DOHH2 (cell line): ENCODE results near the gene PIGN.

Source experiments
- H3F3A ChIP-seq: fragments of 200-600 bp; sonication (generic), shearing (Covaris generic); 2 replicates; pipeline ENCODE4 v1.6.0; 2016; ENCODE audit warnings: antibody characterized with exemption, mild to moderate bottlenecking; ENCODE audit not compliant: control insufficient read depth, insufficient read depth
- H3K27ac ChIP-seq: fragments of 200-600 bp; sonication (generic); 2 replicates; pipeline ENCODE4 v1.5.1; 2014; ENCODE audit warnings: low read depth, mild to moderate bottlenecking, low read length, moderate library complexity
- H3K27me3 ChIP-seq: fragments of 200-600 bp; sonication (generic); 2 replicates; pipeline ENCODE4 v1.6.1; 2014; ENCODE audit warnings: mild to moderate bottlenecking, low read length, mixed read lengths; ENCODE audit not compliant: control insufficient read depth
- H3K36me3 ChIP-seq: fragments of 200-600 bp; sonication (generic); 2 replicates; pipeline ENCODE4 v1.6.1; 2014; ENCODE audit warnings: mild to moderate bottlenecking, low read length, moderate library complexity, mixed read lengths; ENCODE audit not compliant: control insufficient read depth
- H3K4me1 ChIP-seq: fragments of 200-600 bp; sonication (generic); 2 replicates; pipeline ENCODE4 v1.6.1; 2014; ENCODE audit warnings: mild to moderate bottlenecking, low read length, mixed read lengths; ENCODE audit not compliant: control insufficient read depth
- H3K4me2 ChIP-seq: fragments of 200-600 bp; sonication (generic); 2 replicates; pipeline ENCODE4 v1.6.0; 2014; ENCODE audit warnings: mild to moderate bottlenecking, low read length, moderate library complexity
- H3K4me3 ChIP-seq: fragments of 200-600 bp; sonication (generic); 2 replicates; pipeline ENCODE4 v1.5.1; 2014; ENCODE audit warnings: mild to moderate bottlenecking, low read length, mixed read lengths
- H3K79me2 ChIP-seq: fragments of 200-600 bp; sonication (generic); 2 replicates; pipeline ENCODE4 v1.6.1; 2014; ENCODE audit warnings: mild to moderate bottlenecking, low read length, mixed read lengths; ENCODE audit not compliant: control insufficient read depth
- H3K9me2 ChIP-seq: fragments of 200-600 bp; sonication (generic); replicated peaks from 2 replicates; pipeline ENCODE4 v1.6.1; 2014; ENCODE audit warnings: mild to moderate bottlenecking, low read length, mixed read lengths; ENCODE audit not compliant: control insufficient read depth
- H3K9me3 ChIP-seq: fragments of 200-600 bp; sonication (generic); 2 replicates; pipeline ENCODE4 v1.6.1; 2014; ENCODE audit warnings: antibody characterized with exemption, low read length, mixed read lengths; ENCODE audit not compliant: control insufficient read depth, insufficient read depth
- H4K20me1 ChIP-seq: fragments of 200-600 bp; sonication (generic); 2 replicates; pipeline ENCODE4 v1.6.0; 2014; ENCODE audit warnings: low read depth, mild to moderate bottlenecking, antibody characterized with exemption, low read length, moderate library complexity; ENCODE audit not compliant: control insufficient read depth, insufficient read depth
- CTCF ChIP-seq: fragments of 200-600 bp; sonication (generic); IDR thresholded peaks from one replicate; pipeline ENCODE4 v1.5.1; 2014; ENCODE audit warnings: antibody characterized with exemption, mild to moderate bottlenecking, low read depth, low read length; ENCODE audit not compliant: poor library complexity, severe bottlenecking
- EZH2phosphoT487 ChIP-seq: fragments of 200-600 bp; sonication (generic); IDR thresholded peaks from 2 replicates; pipeline ENCODE4 v1.6.1; 2017; ENCODE audit warnings: borderline replicate concordance, mild to moderate bottlenecking, antibody characterized with exemption, low read length, moderate library complexity, mixed read lengths

PIGN gene

DNA sequence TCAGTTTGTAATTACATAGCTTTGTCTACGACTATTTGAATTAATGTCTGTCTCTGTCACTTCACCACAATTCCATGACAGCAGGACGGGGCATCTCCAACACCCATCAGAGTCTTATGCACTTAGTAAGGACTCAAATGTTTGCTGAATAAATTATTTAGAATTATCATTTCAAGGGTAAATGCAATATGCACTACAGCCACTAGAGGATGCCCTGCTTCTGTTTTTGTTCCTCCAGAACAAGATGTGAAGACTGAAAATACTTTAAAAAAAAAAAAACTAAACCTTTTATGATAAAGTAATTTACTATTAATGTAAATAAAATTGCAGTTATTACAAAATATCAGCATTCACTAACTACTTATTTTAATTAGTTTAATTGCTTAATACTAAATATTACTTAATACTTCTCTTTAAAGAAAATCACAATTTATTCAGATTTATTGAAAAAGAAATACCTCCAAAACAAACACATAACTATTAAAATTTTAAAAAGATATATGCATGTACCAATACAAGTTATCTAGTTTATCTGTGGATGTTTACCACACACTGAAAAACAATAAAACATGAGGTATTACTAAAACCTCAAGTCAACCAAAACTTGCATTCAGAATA is 3.2 kb downstream of the PIGN start:
- peaks cover 15% of the 10 kb centered on the region for H3K36me3 ChIP-seq
- peaks cover 15% of the 10 kb centered on the region; the same call in 1 of the 2 replicates for H4K20me1 ChIP-seq
- H3K27ac ChIP-seq, result no peak overlapping the region
- H3K4me1 ChIP-seq, result peaks cover 46% of the 10 kb centered on the region
- peaks cover 73% of the 10 kb centered on the region for H3K79me2 ChIP-seq
- no peaks in the 10 kb centered on the region for H3K27me3 ChIP-seq
- H3K9me2 ChIP-seq, result no peaks in the 10 kb centered on the region
- no peak overlapping the region for H3K4me2 ChIP-seq
- no peaks in the 10 kb centered on the region for H3K9me3 ChIP-seq
- no peak overlapping the region for H3K4me3 ChIP-seq
- peak; percentile 75 for TF ChIP-seq CTCF
- TF ChIP-seq EZH2phosphoT487, result no peak
- H3F3A ChIP-seq, result peaks cover 8% of the 10 kb centered on the region; the same call in 1 of the 2 replicates

DNA sequence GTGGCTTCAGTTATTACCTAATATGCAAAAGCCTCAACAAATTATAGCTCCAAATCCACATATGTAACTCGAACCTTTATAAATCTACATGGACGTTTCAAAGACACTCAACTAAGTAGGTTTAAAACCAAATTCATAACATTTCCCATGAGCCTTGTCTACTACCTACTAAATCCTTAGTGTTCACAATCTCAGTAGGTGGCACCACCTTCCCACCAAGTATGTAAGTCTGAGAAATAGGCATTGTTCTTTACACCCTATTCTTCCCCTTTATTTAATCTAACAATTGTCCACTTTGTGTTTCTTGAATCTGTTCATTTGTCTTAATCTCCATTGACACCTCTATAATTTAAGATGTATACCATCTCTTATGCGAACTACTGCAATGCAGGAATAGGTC is 4.6 kb downstream of the PIGN start:
- no peaks in the 10 kb centered on the region for H3K9me2 ChIP-seq
- no peaks in the 10 kb centered on the region for H3K27me3 ChIP-seq
- H3K4me3 ChIP-seq, result no peak overlapping the region
- peaks cover 49% of the 10 kb centered on the region for H3K4me1 ChIP-seq
- no peak overlapping the region for H3K27ac ChIP-seq
- peaks cover 4% of the 10 kb centered on the region; the same call in 1 of the 2 replicates for H4K20me1 ChIP-seq
- H3K4me2 ChIP-seq, result no peak overlapping the region
- H3K9me3 ChIP-seq, result no peaks in the 10 kb centered on the region
- peaks cover 72% of the 10 kb centered on the region for H3K79me2 ChIP-seq
- H3F3A ChIP-seq, result peaks cover 8% of the 10 kb centered on the region; the same call in 1 of the 2 replicates
- peaks cover 8% of the 10 kb centered on the region; the same call in 1 of the 2 replicates for H3K36me3 ChIP-seq
- TF ChIP-seq CTCF, result no peak
- TF ChIP-seq EZH2phosphoT487, result no peak

- Histone ChIP-seq H3K27me3 (no peaks in the 10 kb centered on the region), H3K4me2 (no peak overlapping the region), H3K36me3 (peaks cover 3% of the 10 kb centered on the region; the same call in 1 of the 2 replicates), H3K79me2 (peaks cover 53% of the 10 kb centered on the region), H3K4me1 (peaks cover 29% of the 10 kb centered on the region), H3F3A (no peaks in the 10 kb centered on the region), H3K27ac (peak overlapping the region; percentile 40), H4K20me1 (peaks cover 4% of the 10 kb centered on the region; the same call in 1 of the 2 replicates), H3K4me3 (no peak overlapping the region), H3K9me2 (no peaks in the 10 kb centered on the region), H3K9me3 (no peaks in the 10 kb centered on the region)
- TF ChIP-seq CTCF, result no peak
These were observed 7.6 kb downstream of the PIGN start for GRCh38 chr18:62179213-62179612.
